NCI-H2107 treated with DMSO at 0.1 percent for 48 hours (cell line): ENCODE data around the gene APH1B.
"Not testable (repeated sequence)": the region's sequence is repeated elsewhere in the genome, so short reads cannot be mapped to it uniquely, and the experiment has no call there.

Experiments
- DNase-seq: peaks from one replicate; lab custom pipeline; 2025; ENCODE audit not compliant: unreplicated experiment; lab: John Stamatoyannopoulos, UW

Gene APH1B

DNA sequence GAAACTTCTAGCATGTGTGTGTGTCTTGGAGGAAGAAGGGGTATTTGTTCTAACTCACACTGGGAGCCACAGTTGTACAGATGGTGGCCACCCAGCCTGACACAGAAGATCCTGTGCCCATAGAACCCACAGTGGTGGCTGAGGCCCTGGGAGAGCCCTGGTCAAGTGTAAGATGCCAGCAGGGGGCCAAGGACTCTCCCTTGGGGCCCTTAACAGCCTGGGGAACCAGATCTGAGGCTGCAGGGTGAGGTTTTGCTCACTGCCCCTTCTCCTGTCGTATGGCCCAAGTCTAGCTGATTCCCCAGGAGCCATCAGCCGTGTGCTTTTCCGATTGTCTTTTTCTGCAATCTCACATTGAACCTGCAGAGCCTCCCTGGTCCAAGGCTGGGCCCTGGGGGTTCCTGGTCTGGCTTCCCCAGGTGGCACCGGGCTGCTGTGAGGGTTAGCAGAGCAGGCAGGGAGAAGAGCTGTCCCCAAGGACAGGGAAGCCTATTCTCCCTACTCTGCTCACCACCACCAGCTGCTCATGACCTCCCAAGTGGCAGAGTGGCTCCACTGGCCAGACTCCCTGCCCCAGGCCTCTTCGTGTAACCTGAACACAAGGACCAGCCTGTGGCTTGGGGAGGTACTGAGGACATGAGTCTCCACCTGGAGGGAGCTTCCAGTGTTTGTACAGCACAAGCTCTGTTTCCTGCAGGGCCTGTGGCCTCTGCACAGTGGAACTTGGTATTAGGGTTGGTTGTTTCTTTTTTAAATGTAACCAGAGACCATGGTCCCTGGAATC is 52.4 kb downstream of the APH1B start:
- no peak for DNase-seq

DNA sequence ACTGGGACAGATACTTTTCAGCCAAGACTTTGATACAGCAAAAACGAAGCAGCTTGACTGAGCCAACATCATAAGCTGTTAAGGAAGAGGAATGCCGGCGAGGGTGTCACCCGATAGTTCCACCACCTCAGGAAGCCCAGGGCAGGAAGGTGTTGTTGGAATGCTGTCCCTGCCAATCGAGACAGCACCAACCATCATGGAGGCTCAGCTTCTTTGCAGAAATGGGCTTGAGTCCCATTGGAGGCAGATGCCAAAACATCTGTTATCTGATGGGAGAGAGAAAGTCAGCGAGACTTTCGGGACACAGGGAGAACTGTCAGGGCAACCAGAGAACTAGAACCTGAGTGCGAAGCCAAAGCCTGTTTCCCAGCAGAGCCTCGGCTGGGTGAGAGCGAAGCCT is 53.5 kb downstream of the APH1B start:
- no peak for DNase-seq

DNA sequence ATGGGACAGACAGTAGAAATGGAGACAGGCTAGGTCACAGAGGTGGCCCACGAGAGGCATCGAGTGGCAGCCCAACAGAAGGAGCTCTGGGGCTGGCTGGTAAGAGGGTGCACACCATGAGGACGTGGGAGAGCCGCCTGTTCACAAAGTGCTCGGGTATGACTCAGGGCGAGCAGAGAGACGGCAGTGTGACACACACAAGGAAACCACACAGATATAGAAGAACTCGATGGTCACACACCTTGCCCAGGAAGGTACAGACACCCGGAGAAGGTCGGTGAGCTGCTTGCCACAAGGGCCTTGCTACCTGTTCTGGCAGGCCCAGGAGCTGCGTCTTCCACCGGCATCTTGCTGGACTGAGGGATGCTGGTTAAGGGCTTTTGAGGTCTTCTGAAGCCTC is 54.1 kb downstream of the APH1B start:
- DNase-seq = no peak

DNA sequence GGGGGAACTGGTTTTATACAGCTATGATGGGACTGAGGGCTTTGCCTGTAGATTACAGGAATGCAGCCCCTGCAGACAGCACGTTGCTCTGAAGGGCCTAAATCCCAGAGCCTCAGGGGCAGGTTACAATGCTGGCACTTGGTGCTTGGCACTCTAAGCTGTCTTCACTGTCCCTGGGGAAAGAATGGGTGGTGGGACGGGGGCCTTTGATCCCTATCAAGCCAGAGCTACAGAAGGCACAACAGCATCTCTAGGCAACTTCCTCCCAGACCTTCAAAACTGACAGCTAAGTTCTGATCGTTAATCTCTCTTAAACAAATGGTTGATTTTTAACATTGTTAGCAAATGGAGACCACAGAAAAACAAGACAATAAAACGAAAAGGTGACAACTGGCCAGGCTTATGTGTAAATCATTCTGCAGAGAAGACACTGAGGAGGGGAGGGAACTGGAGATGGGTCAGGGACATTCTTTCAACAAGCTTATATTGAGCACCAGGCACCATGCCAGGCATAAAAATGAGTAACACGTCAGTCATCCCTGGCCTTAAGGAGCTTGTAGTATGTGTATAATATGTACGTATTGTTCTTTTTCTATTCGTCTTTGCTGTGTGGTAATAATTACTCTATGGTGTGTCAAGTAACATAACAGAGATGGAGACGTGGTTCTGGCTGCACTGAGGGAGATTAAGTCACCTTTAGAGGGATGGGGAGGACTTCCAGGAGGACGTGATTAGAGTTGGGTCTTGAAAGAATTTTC is 55.1 kb downstream of the APH1B start:
- no peak for DNase-seq

DNA sequence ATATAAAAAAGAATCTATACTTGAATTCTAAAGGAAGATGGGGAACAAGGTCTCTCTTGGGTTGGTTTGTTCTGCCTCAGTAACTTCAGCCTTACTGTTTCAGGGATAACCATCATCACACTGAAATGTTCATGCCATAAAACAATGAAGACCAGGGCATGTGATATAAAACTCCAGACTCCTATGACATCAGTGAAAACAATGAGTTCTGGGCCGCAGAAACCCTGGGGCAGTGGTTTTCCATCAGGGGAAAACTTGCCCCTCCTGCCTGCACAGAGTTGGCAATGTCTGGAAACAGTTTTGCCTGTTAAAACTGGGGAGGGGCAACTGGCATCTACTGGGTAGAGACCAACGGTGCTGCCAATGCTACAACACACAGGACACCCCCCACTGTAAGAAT is 57.4 kb downstream of the APH1B start:
- no peak for DNase-seq

DNA sequence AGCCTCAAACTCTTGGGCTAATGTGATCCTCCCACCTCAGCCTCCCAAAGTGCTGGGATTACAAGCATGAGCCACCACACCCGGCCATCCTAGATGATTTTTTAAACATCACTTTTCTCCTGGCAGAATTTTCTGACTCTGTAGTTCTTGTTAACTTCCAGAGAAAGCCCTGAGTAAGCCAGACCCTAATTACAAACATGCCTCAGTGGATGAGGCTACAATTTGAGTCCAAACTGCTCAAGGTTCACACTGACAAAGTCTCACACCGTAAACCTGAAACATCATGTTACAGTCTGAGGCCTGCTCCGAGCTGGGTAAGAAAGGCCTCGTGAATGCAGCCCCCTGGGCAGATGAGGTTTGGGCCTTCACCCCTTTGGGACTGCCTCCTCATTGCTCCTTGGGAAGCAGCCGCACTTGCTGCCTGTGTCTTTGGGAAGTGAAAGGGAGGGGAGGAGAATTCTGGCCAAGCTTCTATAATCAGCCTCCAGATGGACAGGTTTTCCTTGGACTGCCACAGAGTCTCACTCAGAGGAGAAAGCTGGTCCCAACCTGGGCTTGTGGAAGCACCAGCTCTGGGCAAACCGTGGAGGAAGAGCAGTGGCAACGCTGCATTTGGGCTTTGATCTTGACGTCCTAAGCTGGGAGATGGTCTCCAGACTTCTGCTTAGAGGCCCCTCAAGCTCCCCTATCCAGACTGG is 58.3 kb downstream of the APH1B start:
- no peak for DNase-seq

DNA sequence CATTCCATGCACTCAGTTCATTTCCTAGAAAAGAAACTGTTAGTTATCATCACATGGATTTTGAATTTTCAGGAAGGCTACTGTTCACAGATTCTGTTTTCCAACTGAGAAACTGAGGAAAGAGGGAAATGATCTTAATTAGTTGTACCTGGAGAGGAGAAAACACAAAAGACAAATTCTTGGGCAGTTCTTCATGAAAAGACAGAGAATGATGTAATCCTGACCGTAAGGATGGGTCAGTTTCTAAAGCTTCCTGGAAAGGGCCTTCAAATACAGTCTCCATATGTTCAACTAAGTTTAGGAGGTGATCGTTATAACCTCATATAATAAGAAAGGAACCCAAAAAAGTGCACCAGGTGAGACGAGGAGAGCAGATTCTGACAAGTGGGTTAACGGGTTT is 59.6 kb downstream of the APH1B start:
- DNase-seq = no peak

DNA sequence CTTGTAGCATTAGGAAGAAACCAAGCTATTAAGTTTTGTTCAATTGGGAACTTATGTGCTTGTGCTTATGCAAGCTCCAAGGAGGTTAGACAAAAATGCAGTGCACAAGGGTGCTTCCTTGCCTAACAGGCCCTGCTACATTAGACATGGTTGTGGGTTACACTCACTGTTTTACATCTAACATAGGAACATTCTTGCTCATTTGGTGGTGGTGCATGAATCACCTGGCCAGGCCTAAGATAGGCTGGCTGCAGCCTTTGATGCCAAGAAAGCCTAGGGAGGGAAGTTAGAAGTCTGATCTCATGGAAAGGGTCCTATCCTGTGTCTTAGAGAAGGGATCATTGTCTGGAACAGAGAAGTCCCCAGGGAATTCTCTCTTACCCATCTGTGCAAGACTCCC is 60.8 kb downstream of the APH1B start:
- no peak for DNase-seq

DNA sequence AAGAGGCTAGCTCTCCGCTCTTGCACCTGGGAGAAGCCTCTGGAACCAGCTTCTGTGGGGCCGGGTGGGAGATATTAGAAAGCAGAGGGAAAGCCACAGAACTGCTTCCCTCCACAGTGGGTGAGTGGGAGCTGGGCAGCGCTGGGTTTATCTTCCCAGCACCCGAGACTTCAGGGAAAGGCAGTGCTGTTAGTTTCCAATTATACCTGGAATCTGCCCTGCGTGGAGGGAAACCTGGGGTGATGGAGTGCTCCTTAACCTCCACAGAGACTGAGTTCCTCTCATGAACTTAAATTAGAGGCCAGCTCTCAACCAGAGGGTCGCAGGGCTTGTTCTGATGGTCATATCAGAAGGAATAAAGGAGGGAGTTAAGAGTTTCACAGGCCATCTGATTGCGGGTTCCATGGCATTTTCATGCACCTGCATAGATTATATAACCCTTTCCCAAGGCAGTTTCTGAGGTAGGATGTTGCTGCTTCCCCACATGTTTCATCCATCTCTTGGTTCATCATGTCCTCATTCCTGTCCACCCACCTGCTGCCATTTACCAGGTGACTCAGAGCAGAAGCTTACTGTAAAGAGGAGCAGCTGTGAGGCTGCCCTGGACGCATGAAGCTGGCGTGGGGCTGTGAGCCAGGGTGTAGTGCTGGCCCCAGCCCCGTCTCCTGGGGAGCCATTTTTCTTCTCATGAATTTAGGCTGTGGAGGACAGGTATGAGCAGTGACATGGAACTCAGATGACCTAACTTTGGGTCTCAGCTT is 61.8 kb downstream of the APH1B start:
- DNase-seq = no peak

DNA sequence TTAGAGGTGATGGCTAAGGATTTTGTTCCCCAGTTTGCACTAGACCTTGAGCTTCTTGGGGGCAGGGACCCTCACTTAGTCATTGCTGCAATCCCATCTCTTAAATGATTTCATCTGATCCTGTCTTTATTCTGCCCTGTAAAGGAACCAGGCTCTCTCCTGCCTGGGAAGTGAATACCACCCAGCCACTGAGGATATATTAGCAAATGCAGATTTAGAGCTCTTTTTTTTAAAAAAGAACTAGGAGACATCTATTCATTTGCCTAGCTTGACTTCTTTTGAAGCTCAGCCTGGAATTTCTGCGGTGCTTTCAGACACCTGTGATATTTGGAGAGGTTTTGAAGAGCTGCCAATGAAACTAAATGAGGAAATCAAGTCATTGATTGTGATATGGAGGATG is 62.4 kb downstream of the APH1B start:
- DNase-seq = no peak

DNA sequence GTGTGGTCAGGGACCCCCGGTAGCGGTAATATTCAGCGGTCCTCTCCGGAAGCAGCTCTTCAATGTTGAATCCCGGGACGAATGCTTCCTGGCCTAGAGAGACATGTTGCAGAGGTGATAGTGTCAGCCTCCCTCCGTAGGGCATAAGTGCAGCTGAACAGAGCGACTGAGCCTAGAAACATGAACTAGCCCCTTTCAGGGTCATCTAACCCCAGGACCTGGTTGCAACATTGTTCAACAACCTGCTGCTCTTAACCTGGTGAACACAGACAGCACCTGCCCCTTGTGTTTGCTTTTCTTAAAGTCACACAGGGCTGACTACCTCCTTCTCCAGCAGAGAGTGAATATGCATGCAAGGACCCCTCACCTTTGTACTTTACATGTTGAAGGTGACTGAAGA is 62.9 kb downstream of the APH1B start:
- DNase-seq = no peak

DNA sequence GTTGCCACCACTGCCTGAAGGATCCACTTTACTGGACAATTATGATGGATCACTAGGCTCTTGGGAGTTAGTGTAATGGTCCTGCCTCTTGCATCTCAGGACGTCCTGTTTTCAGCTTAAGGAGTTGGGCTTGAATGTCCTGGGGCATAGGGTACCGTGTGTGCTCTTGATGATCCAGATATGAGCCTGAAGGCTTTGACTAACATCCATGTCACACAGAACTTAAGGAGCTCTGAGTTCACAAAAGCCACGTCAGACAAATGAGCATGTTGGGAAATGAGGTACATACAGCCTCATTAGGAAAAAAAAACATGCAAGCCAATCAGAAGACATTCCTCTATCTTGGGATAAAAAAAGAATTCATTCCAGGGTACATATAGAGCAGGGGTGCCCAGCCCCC is 63.5 kb downstream of the APH1B start:
- no peak for DNase-seq

DNA sequence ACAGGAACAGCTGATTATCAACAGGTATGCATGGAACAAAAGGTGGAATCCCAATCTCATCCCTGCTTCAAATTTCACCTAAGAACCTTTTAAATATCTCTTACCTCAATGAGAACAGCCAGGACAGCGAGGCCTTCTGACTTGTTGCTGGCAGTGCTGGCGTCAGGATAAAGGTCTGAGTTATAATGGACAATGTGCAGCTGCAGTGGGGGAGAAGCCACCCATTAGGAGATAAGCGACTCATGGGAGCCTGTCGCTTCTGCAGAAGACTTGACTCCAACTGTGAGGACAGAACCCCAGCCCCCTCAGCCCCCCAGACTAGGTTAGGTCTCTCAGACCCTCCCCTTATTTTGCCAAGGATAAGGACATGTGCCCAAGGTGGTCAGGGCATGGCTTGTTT is 64.5 kb downstream of the APH1B start:
- DNase-seq = no peak

DNA sequence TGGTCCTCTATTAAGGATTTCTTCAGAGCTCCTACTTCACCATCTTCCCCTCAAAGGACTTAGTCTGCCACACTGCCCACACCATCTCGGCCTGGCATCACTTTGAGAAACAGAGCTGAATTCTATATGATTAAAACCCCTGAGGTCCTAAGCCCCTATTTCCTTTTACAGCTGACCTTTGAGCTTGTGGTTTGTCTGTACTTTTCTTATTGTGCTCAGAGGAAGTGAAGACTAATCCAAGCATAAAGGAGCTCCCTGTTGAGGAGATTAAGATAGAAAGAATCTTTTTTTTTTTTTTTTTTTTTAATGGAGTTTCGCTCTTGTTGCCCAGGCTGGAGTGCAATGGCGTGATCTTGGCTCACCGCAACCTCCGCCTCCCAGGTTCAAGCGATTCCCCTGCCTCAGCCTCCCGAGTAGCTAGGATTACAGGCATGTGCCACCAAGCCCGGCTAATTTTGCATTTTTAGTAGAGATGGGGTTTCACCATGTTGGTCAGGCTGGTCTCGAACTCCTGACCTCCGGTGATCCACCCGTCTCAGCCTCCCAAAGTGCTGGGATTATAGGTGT is 65.7 kb downstream of the APH1B start:
- DNase-seq = not testable (repeated sequence)

DNA sequence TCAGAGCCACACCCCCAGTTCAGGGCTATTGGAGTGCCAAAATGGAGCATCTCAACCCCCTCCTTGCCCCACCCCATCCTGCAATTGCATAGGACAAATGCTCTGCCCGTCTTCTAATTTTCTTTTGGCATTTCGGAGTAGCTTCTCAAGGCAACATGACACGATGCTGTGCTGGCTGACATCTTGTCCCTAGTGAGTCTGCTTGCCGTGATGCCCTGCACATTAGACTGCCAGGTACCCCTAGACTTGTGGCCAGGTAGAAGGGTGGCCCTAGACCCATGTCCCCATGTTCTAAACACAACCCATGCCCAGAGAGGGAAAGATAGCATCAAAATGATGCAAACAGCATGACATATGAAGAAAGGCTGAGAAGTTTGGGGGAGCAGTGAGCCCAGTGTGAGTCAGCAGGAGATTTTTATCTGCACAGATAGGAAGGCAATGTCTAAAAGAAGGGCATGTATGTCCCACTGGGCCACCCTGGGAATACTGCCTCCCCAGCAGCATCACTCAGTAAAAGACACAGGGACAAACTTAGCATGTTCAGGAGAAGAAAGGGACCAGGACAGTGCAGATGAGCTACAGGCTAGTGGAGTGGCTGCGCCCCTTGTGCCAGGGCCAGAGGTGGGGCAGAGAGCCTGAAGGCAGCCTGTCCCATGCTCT is 67.5 kb downstream of the APH1B start:
- DNase-seq = no peak

DNA sequence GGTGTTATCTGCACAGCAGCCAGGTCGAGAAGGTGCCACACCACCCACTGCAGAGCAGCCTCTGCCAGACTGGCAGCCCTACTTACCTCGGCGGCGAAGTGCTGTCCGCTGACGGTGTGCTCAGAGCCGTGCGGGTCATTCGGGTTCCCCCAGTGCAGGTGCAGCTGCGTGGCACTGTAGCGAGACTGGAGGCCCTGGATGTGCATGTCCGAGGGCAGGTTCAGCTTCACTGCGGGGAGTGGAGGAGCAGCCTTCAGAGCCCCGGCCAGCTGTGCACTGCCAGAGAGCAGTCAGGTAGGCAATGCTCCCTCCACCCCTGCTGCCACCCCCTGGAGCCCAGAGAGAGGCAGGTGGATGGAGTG is 68.0 kb downstream of the APH1B start:
- DNase-seq = no peak

DNA sequence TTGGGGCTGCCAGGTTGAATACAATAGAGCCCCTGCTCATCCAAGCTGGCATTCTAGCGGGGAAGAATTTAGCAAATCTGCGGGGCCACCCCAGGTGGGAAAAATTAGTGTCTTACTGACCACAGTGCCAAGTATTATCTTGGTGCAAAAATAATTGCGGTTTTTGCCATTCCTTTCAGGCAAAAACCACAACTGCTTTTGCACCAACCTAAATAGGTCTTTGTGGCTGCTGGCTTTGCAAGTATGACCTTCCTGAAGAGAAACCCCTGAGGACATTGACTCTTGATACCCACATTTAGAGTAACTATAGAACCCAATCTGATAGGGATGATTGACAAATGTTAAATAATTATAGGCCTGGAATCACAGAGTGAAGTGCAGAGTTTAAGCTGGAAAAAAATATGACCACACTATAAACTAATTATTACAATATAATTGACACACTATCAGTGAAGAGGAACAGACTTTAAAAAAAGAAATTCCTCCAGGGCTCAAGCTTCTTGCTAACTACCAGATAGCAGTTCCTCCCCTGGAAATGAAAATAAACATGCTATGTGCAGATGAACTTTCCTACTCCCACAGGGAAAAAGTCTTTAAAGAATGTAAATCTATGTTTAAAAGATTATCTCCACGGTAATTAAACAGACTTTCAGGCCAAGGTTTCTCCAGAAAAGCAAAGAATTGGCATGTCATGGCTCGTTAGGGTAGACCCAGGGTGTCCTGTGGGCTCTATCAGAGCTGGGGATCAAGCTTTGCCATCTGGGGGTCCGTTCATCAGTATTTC is 69.9 kb downstream of the APH1B start:
- no peak for DNase-seq

DNA sequence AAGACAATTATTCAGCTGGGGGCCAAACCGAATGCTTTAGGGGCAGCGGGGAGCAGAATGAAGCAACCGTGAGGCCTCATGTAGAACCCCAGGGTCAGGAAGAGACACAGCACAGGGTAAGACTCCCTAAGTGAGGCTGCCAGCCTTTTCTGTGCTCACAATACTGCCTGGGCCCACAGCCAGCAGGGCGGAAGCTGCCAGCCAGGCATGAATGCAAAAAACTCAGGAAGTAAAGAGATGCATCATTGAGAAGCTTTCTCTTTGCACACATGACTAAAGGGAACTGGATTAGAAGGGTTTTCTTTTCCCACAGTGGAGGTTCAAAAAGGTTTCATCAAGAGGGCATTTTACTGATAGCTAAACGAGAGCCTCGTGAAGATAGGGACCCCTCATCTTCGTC is 71.0 kb downstream of the APH1B start:
- no peak for DNase-seq

DNA sequence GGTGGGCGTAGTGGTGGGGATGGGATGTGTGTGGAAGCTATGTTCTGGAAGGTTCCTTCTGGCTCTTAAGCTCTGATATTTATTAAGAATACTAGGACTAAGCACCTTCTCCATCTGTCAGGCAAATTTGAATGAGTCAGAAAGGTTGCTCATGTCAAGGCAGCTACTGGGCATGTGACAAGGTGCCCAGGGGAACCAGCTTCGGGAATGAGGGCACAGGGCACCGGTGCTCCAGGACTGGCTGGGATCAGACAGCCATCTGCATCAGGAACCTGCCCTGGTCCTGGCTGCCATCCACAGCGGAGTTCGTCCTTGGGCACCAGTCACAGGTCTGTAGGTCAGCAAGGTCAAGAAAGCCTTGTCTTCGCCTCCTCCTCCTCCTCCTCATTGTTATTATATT is 71.8 kb downstream of the APH1B start:
- DNase-seq = no peak

DNA sequence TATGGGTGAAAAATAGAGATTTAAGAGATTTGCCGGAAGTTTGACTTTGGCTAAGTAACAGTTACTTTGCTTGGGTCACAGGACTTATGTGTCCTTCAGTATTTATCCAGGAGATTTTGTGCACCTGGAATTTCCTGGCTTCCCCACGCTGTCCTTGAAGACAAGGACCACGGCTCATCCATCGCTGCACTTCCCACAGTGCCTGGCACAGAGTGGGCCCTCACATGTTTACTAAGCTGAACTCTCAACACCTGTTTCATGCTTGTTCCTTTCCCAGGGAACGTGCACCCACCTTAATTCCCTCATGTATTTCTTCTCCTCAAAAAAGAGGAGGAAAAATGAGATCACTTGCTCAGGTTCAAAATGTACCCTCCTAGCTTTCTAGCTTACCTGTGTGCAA is 72.2 kb downstream of the APH1B start:
- DNase-seq = no peak
